ENCODE results near the gene RABEPK.

DNA sequence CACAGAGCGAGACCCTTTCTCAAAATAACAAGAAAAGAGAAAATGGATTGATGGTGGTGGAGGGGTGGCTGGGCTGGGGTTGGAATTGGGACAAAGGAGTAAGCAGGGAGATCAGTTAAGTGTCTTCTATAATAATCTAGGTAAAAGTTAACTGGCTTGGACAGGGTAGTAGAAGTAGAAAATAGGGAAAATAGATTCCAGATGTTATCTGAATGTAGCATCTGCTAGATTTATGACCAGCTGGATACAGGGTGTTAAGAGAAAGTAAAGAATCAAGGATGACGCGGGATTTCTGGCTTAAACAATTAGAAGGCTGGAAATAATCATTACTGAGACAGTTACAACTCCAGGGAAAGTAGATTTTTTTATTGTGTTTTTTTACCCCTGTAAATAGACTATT, 23.7 kb upstream of the RABEPK start:
- TF ChIP-seq, protein P1, sequence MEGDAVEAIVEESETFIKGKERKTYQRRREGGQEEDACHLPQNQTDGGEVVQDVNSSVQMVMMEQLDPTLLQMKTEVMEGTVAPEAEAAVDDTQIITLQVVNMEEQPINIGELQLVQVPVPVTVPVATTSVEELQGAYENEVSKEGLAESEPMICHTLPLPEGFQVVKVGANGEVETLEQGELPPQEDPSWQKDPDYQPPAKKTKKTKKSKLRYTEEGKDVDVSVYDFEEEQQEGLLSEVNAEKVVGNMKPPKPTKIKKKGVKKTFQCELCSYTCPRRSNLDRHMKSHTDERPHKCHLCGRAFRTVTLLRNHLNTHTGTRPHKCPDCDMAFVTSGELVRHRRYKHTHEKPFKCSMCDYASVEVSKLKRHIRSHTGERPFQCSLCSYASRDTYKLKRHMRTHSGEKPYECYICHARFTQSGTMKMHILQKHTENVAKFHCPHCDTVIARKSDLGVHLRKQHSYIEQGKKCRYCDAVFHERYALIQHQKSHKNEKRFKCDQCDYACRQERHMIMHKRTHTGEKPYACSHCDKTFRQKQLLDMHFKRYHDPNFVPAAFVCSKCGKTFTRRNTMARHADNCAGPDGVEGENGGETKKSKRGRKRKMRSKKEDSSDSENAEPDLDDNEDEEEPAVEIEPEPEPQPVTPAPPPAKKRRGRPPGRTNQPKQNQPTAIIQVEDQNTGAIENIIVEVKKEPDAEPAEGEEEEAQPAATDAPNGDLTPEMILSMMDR (IDR thresholded peaks at IDR 0.05 in 4 of 5, conservative IDR thresholded peaks at IDR 0.05 in 1 of 5) = no peak
- no peak for TF ChIP-seq POLR2A (IDR thresholded peaks at IDR 0.05)

All from gastrocnemius medialis (tissue), 4 donors.